Nephron progenitor cell (in vitro differentiated cells): ENCODE measurements around the gene NNT.
"Not testable (repeated sequence)": the region's sequence is repeated elsewhere in the genome, so short reads cannot be mapped to it uniquely, and the experiment has no call there.

Source experiments
- DNase-seq: peaks from one replicate; pipeline ENCODE4 v3.0.0; 2021
- H3K27ac Mint-ChIP-seq: 2 replicates; pipeline ENCODE4 v1.8.0; 2021; ENCODE audit warnings: mild to moderate bottlenecking, moderate library complexity, mixed read lengths
- H3K27me3 Mint-ChIP-seq: 2 replicates; pipeline ENCODE4 v1.8.0; 2021; ENCODE audit warnings: mild to moderate bottlenecking, low read depth, mixed read lengths; ENCODE audit not compliant: poor library complexity
- H3K36me3 Mint-ChIP-seq: 2 replicates; pipeline ENCODE4 v1.8.0; 2021; ENCODE audit warnings: low read depth, mixed read lengths
- H3K4me1 Mint-ChIP-seq: 2 replicates; pipeline ENCODE4 v1.8.0; 2021; ENCODE audit warnings: mixed read lengths
- H3K4me3 Mint-ChIP-seq: 2 replicates; pipeline ENCODE4 v1.8.0; 2021; ENCODE audit warnings: mild to moderate bottlenecking, moderate library complexity, mixed read lengths
- H3K9me3 Mint-ChIP-seq: 2 replicates; pipeline ENCODE4 v1.8.0; 2021; ENCODE audit warnings: mild to moderate bottlenecking, moderate library complexity, mixed read lengths
- TF ChIP-seq, protein P1 (sequence below): fragments of 200-600 bp; sonication (generic); IDR thresholded peaks from 2 replicates; pipeline ENCODE4 v1.5.0; 2021; ENCODE audit warnings: antibody characterized with exemption

The NNT gene

DNA sequence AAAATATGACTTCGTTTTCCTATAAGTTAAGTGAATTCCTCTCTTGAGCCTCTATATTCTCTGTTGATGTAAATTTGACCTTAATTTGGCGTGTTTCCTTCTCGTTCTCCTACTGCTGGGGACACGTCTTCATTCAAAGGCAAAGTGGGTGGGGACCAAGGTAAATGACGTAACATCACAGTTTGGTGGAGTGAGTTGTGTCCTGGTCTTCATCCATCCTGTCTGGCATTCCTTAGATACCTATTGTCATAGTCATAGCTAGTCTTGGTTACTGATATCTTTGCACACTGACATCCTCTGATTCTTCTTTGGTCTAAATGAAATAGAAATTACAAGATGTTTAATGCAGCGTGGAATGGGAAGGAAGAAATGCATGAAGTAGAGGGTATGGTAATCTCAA is 108.5 kb downstream of the NNT start:
- no peak overlapping the region for H3K27ac Mint-ChIP-seq
- H3K4me3 Mint-ChIP-seq = no peak overlapping the region

DNA sequence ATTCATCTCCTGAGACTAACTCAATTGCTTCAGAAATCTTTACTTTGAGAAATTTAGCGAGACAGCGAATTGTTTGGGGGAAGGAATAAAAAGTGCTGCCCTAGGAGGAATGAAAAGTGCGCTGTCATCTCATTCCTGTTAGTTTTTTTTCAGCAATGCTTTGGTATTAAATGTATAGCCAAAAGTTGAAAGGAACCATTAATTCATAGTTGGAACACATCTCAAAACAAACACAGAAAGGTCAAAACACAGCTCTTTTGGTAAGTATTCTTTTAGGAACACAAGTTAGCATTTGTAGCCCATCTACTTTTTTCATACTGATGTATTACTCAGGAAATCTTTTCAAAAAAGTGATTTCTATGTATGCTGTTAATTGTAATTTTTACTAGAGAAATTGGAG is 109.1 kb downstream of the NNT start:
- H3K4me3 Mint-ChIP-seq = no peak overlapping the region
- DNase-seq = no peak
- H3K27ac Mint-ChIP-seq = no peak overlapping the region
- H3K27me3 Mint-ChIP-seq = no peaks in the 10 kb centered on the region
- peaks cover under 1% of the 10 kb centered on the region for H3K9me3 Mint-ChIP-seq
- TF ChIP-seq, protein P1, sequence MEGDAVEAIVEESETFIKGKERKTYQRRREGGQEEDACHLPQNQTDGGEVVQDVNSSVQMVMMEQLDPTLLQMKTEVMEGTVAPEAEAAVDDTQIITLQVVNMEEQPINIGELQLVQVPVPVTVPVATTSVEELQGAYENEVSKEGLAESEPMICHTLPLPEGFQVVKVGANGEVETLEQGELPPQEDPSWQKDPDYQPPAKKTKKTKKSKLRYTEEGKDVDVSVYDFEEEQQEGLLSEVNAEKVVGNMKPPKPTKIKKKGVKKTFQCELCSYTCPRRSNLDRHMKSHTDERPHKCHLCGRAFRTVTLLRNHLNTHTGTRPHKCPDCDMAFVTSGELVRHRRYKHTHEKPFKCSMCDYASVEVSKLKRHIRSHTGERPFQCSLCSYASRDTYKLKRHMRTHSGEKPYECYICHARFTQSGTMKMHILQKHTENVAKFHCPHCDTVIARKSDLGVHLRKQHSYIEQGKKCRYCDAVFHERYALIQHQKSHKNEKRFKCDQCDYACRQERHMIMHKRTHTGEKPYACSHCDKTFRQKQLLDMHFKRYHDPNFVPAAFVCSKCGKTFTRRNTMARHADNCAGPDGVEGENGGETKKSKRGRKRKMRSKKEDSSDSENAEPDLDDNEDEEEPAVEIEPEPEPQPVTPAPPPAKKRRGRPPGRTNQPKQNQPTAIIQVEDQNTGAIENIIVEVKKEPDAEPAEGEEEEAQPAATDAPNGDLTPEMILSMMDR = no peak
- no peaks in the 10 kb centered on the region for H3K36me3 Mint-ChIP-seq
- no peaks in the 10 kb centered on the region for H3K4me1 Mint-ChIP-seq

More for the DNA sequence above, 108.5 kb downstream of the NNT start:
- H3K9me3 Mint-ChIP-seq = no peaks in the 10 kb centered on the region
- no peaks in the 10 kb centered on the region for H3K4me1 Mint-ChIP-seq
- H3K36me3 Mint-ChIP-seq = no peaks in the 10 kb centered on the region
- no peaks in the 10 kb centered on the region for H3K27me3 Mint-ChIP-seq
- no peak for DNase-seq
- TF ChIP-seq, protein P1 = no peak

DNA sequence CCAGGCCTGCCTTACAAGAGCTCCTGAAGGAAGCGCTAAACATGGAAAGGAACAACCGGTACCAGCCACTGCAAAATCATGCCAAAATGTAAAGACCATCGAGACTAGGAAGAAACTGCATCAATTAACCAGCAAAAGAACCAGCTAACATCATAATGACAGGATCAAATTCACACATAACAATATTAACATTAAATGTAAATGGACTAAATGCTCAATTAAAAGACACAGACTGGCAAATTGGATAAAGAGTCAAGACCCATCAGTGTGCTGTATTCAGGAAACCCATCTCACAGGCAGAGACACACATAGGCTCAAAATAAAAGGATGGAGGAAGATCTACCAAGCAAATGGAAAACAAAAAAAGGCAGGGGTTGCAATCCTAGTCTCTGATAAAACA is 116.8 kb downstream of the NNT start:
- not testable (repeated sequence) for H3K27me3 Mint-ChIP-seq, H3K36me3 Mint-ChIP-seq, H3K4me1 Mint-ChIP-seq, DNase-seq, H3K4me3 Mint-ChIP-seq, H3K27ac Mint-ChIP-seq
- H3K9me3 Mint-ChIP-seq = peaks cover 20% of the 10 kb centered on the region

DNA sequence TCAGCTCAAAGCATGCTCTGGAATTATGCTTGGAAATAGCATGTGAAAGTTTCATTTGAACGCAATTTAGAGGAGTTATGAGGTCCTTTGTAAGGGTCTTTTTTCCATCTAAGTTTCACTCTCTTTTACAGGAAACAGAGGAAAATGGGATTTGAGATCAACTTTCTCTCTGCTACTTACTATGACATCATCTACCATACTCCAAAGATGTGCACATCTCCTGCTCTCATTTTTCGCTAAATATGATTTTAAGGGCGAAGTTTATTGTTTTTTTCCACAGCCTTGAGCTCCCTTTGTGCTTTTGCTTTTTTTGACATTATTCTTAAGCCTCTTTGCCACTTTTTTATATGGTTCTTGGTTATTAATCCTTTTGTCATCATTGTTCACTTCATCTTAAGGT is 125.6 kb downstream of the NNT start:
- Mint-ChIP-seq H3K4me3 (no peak overlapping the region), H3K27me3 (peaks cover 3% of the 10 kb centered on the region), H3K9me3 (no peaks in the 10 kb centered on the region), H3K27ac (no peak overlapping the region), H3K4me1 (no peaks in the 10 kb centered on the region), H3K36me3 (no peaks in the 10 kb centered on the region)
- TF ChIP-seq, protein P1 = no peak
- no peak for DNase-seq

DNA sequence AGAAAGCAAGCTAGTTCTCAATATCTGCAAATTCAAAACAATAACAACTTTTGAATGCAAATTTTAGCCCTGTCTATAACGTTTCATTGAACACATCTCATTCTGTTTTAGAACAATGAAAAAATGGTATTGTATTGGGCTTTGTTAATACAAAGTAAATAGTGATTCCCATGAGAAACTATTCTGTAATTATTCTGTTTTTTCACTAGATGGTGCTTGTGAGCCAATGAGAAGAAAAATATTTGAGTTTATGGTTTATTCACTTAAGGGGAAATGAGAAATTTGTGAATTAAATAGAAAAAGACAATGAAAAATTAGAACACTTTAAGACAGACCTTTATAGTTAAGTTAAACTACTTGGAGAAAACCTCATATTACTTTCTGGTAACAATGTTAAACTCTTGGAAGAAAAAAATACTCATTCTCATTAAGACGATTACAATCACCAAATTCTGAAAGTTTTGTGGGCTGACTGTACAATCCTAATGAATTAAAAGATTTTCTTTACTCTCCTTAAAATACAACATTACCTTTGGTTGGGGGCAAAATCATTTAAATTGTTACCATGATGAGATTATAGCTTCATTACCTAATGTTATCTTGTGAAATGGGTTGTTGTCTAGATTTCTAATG is 127.0 kb downstream of the NNT start:
- Mint-ChIP-seq H3K9me3 (no peaks in the 10 kb centered on the region), H3K4me1 (no peaks in the 10 kb centered on the region), H3K36me3 (no peaks in the 10 kb centered on the region), H3K4me3 (no peak overlapping the region), H3K27me3 (peaks cover 3% of the 10 kb centered on the region), H3K27ac (no peak overlapping the region)
- TF ChIP-seq, protein P1 = peak; percentile 67
- no peak for DNase-seq

- Mint-ChIP-seq H3K36me3 (no peaks in the 10 kb centered on the region), H3K9me3 (no peaks in the 10 kb centered on the region), H3K4me1 (no peaks in the 10 kb centered on the region), H3K4me3 (no peak overlapping the region), H3K27me3 (peaks cover 3% of the 10 kb centered on the region), H3K27ac (no peak overlapping the region)
- no peak for DNase-seq
- TF ChIP-seq, protein P1 = no peak
Measured at GRCh38 chr5:43730832-43731342, 127.9 kb downstream of the NNT start.
